Nephron (organoid): ENCODE data around the gene MAS1.
"Not testable (repeated sequence)": the region's sequence is repeated elsewhere in the genome, so short reads cannot be mapped to it uniquely, and the experiment has no call there.

Experiments
- H3K27ac Mint-ChIP-seq, 3 experiments: 2 replicates each; pipeline ENCODE4 v1.8.0; 2020; ENCODE audit warnings: mixed read lengths in 3 of 3, mild to moderate bottlenecking in 2 of 3, moderate library complexity in 1 of 3
- H3K27me3 Mint-ChIP-seq: 2 replicates; pipeline ENCODE4 v1.8.0; 2021; ENCODE audit warnings: low read depth, mild to moderate bottlenecking, moderate library complexity, mixed read lengths
- H3K36me3 Mint-ChIP-seq: 2 replicates; pipeline ENCODE4 v1.8.0; 2020; ENCODE audit warnings: low read depth, mixed read lengths
- H3K4me1 Mint-ChIP-seq: 2 replicates; pipeline ENCODE4 v1.8.0; 2020; ENCODE audit warnings: mixed read lengths
- H3K4me3 Mint-ChIP-seq, 3 experiments: 2 replicates each; pipeline ENCODE4 v1.8.0; 2020; ENCODE audit warnings: mild to moderate bottlenecking in 3 of 3, mixed read lengths in 3 of 3, moderate library complexity in 2 of 3
- H3K9me3 Mint-ChIP-seq: 2 replicates; pipeline ENCODE4 v1.8.0; 2020; ENCODE audit warnings: mixed read lengths
- CTCF ChIP-seq, 3 experiments: fragments of 200-600 bp; sonication (generic); IDR thresholded peaks; one replicate each; pipeline ENCODE4 v1.5.0; 2021; ENCODE audit warnings: antibody characterized with exemption in 3 of 3; ENCODE audit not compliant: unreplicated experiment in 3 of 3

Gene MAS1

GRCh38 chr6:159890792-159891191 is at the start of gene MAS1:
Gene MAS1, plus strand, starts transcription at chr6:159890988. Its CDS starts 15,968 bp downstream, at chr6:159906956.
- no peaks in the 10 kb centered on the region for H3K9me3 Mint-ChIP-seq
- peaks cover 32% of the 10 kb centered on the region for H3K27me3 Mint-ChIP-seq
- no peaks in the 10 kb centered on the region for H3K36me3 Mint-ChIP-seq
- H3K4me3 Mint-ChIP-seq: peak within 1 kb of the TSS in 2 of 3 experiments; percentile 48 to 55
- H3K4me1 Mint-ChIP-seq: peaks cover 26% of the 10 kb centered on the region
- peak within 1 kb of the TSS in 1 of 3 experiments; percentile 31 for H3K27ac Mint-ChIP-seq
- no peak for TF ChIP-seq CTCF (IDR thresholded peaks at IDR 0.05; ENCODE audit: unreplicated experiment in 3 of 3)

GRCh38 chr6:159842035-159842434 is 48.8 kb upstream of the MAS1 start:
- TF ChIP-seq CTCF (IDR thresholded peaks at IDR 0.05; ENCODE audit: unreplicated experiment in 3 of 3): no peak
- no peak overlapping the region for H3K4me3 Mint-ChIP-seq
- no peaks in the 10 kb centered on the region for H3K36me3 Mint-ChIP-seq
- H3K27me3 Mint-ChIP-seq: peaks cover 6% of the 10 kb centered on the region
- H3K4me1 Mint-ChIP-seq: peaks cover 4% of the 10 kb centered on the region
- H3K9me3 Mint-ChIP-seq: no peaks in the 10 kb centered on the region
- no peak overlapping the region for H3K27ac Mint-ChIP-seq

GRCh38 chr6:159844737-159845645 is 45.8 kb upstream of the MAS1 start:
- Mint-ChIP-seq H3K4me3 (no peak overlapping the region), H3K9me3 (peaks cover 8% of the 10 kb centered on the region), H3K27ac (no peak overlapping the region), H3K4me1 (no peaks in the 10 kb centered on the region), H3K36me3 (no peaks in the 10 kb centered on the region), H3K27me3 (peaks cover 4% of the 10 kb centered on the region)
- no peak for TF ChIP-seq CTCF (IDR thresholded peaks at IDR 0.05; ENCODE audit: unreplicated experiment in 3 of 3)

- not testable (repeated sequence) for H3K27me3 Mint-ChIP-seq, H3K27ac Mint-ChIP-seq, H3K4me1 Mint-ChIP-seq, H3K4me3 Mint-ChIP-seq, H3K36me3 Mint-ChIP-seq
- peaks cover 11% of the 10 kb centered on the region for H3K9me3 Mint-ChIP-seq
These were observed 42.2 kb upstream of the MAS1 start for GRCh38 chr6:159848552-159848951.

GRCh38 chr6:159849851-159850250 is 40.9 kb upstream of the MAS1 start:
- H3K36me3 Mint-ChIP-seq, H3K27me3 Mint-ChIP-seq, H3K27ac Mint-ChIP-seq, H3K4me1 Mint-ChIP-seq, H3K4me3 Mint-ChIP-seq: not testable (repeated sequence)
- H3K9me3 Mint-ChIP-seq: peaks cover 11% of the 10 kb centered on the region

GRCh38 chr6:159852877-159853276 is 37.9 kb upstream of the MAS1 start:
- Mint-ChIP-seq H3K9me3 (peaks cover 17% of the 10 kb centered on the region), H3K4me3 (no peak overlapping the region), H3K27ac (no peak overlapping the region), H3K27me3 (peaks cover 2% of the 10 kb centered on the region), H3K36me3 (no peaks in the 10 kb centered on the region), H3K4me1 (peaks cover 9% of the 10 kb centered on the region)
- peak in 2 of 3 experiments; percentile 3 to 25 for TF ChIP-seq CTCF (IDR thresholded peaks at IDR 0.05; ENCODE audit: unreplicated experiment in 3 of 3)

- Mint-ChIP-seq H3K9me3 (peaks cover 17% of the 10 kb centered on the region), H3K27ac (no peak overlapping the region), H3K27me3 (peaks cover 6% of the 10 kb centered on the region), H3K36me3 (no peaks in the 10 kb centered on the region), H3K4me1 (peaks cover 9% of the 10 kb centered on the region), H3K4me3 (no peak overlapping the region)
- TF ChIP-seq CTCF (IDR thresholded peaks at IDR 0.05; ENCODE audit: unreplicated experiment in 3 of 3): no peak
These were observed 37.0 kb upstream of the MAS1 start for GRCh38 chr6:159853754-159854153.
